GM21825 (cell line): Measurements from ENCODE around the gene YWHAQ.

Experiments
- ATAC-seq: cut with Tn5 transposase; IDR thresholded peaks from one replicate; pipeline ENCODE4 v1.9.1; 2021; ENCODE audit warnings: mild to moderate bottlenecking, moderate library complexity; ENCODE audit not compliant: unreplicated experiment

The YWHAQ gene

DNA sequence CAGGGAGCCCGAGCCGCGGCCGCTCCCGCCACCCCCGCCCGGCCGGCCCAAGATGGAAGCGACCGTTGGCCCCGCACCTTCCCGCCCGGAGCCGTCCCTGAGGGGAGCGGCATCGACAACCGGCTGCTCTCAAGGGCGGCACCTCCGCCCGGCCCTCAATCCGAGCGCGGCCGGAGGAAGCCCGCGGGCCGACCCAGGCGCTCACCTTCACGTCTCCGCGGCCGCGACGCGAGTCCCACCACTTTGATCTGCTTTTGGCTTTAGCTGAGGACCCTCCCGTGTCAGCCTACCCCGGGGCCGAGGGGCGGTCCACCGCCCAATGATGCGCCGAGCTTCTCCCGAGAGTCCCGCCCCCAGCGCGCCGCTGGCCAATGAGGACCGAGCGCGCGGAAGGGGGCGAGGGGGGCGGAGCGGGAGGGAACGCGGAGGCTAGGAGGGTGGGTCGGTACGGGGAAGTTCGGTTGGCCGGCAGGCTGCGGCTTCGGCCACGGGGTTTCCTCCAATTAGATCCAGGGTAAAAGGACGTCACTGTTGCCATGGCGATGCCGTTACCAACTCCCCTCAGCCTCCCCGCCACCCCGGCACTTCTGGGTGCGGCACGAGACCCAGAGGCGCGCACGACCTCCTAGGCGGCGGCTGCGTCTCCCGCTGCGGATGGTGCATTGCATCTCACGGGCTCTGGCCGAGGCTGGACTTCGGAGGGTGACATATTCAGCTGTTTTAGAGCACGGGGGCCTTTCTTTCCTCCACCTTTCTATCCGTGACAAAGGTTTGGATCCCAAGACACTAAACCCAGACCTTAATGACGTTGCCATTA lies at the start of gene YWHAQ:
Gene YWHAQ, minus strand, starts transcription at position 262 of the 817 bp plus-strand sequence. CDS start 545 bp downstream, outside the sequence.
- peak; percentile 90 for ATAC-seq

GRCh38 chr2:9680082-9680481 lies 49.3 kb upstream of the YWHAQ start:
- ATAC-seq: no peak

DNA sequence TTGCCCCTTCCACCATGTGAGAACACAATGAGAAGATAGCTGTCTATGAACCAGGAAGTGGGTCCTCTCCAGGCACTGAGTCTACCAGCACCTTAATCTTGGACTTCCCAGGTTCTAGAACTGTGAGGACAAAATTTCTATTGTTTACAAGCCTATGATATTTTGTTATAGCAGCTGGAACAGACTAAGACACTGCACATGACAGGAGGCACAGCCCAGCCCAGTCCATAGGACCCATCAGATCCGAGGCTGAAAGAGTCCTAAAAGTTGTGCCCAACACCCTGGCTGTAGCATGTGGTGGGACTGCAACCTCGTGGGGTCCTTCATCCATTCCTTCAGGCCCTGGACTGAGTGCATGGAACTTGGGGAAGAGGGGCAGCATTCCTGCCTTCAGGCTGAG lies 48.4 kb upstream of the YWHAQ start:
- ATAC-seq: no peak

- ATAC-seq: no peak
These were observed 47.7 kb upstream of the YWHAQ start for GRCh38 chr2:9678544-9678943.

- ATAC-seq: no peak
These were observed 44.9 kb upstream of the YWHAQ start for GRCh38 chr2:9675415-9676351.

GRCh38 chr2:9674891-9675414 lies 44.2 kb upstream of the YWHAQ start:
- ATAC-seq: no peak

DNA sequence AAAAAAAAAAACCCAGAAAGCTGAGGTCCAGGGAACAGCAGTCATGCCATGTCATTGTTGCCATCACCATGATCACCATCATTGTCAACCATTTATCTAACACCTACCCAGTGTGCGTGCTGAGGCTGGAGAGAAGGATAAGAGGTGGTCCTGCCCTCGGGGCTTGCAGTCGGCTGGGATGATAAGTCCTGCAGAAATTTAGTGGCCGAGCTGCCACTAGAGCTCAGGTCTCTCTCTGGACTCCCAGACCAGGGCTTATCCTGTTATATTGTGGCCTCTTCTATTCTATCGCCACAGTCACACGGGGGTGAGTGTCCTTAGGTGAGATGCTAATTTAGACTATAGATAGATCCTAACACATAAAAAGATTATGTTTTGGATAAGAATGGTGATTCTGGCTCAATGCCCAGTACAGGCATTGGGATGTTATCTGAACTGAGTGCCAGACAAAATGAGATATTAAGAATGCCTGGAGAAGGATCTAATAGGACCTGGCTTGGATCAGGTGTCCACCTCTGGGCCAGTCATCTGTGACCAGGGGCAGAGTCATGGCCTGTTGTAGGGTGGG lies 43.2 kb upstream of the YWHAQ start:
- no peak for ATAC-seq

- ATAC-seq: no peak
These were observed 38.0 kb upstream of the YWHAQ start for GRCh38 chr2:9668687-9669345.

DNA sequence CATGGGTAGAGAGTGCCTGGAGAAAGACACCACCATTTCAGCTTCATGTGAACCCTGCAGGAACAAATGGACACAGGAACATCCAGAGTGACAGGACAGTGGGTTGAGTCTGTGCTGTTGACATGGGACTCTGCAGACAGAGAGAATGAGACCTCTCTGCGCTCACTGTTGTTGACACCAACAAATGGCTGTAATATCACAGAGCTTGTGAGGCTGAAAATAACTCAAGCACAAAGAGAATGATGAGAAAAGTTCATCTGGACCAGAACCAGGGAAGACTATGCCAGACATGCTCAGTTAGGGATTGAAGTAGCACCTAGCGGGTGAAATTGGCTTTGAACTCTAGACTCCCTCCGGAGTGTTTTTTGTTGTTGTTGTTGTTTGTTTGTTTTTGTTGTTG lies 37.0 kb upstream of the YWHAQ start:
- ATAC-seq: no peak

GRCh38 chr2:9666306-9666705 lies 35.5 kb upstream of the YWHAQ start:
- no peak for ATAC-seq

DNA sequence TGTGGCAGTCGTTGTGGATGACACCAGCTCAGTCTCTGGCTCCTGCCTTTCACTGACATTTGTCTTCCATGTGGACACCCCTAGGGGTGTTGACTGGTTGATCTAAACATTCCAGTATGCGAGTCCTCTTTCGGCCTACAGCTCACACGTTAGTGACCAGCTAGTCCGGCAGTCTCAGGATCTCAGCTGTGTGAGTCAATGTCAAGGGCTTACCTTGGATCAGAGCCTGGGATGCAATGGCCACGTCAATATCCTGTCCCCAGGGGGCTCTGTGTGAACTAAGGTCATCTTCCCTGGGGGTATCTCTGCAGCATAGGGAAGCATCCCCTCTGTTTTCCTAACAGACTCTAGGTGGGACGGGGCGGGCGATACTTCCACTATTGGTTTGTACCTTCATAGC lies 35.1 kb upstream of the YWHAQ start:
- ATAC-seq: no peak

GRCh38 chr2:9664365-9664764 lies 33.6 kb upstream of the YWHAQ start:
- ATAC-seq: no peak

DNA sequence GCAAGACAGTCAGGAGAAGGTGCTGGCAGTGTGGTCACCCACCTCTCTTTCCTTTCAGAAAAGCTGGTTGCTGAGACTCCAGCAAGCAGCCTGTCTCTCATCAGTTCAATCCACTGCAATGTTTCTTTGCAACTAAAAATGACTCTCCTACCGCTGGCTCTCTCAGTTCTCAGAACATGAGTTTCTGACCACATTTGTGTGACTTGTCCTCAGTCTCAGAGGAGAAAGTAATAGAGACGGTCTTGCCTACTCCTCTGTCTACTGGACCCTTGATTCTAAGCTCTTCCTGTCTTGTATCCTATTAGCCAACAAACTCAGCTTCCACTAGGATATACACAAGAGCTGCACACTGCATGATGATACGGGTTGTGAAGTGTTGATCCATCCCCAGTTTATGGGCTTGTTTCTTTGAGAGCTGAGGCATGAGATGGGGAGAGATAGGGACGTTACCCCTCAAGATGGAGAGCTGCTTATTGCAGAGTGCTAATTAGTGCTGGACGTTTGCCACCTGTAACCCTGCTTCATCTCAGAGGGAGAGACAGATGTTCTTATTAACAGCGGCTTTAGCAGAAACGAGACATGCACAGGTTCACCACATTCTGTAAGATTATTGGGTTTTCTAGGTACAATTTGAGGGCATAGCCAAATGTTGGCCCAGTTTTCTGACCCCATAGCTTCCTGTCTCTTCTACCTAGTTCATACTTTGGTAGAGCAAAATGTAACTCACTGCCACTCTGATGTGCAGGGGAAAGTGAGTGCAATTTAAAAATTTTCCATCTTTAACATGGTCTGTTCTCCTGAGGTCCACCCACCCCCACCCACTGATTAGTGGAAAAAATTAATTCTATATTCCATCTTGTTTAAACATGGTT lies 32.4 kb upstream of the YWHAQ start:
- no peak for ATAC-seq

- ATAC-seq: no peak
These were observed 30.5 kb upstream of the YWHAQ start for GRCh38 chr2:9661261-9661660.

- ATAC-seq: no peak
These were observed 30.0 kb upstream of the YWHAQ start for GRCh38 chr2:9660781-9661180.

DNA sequence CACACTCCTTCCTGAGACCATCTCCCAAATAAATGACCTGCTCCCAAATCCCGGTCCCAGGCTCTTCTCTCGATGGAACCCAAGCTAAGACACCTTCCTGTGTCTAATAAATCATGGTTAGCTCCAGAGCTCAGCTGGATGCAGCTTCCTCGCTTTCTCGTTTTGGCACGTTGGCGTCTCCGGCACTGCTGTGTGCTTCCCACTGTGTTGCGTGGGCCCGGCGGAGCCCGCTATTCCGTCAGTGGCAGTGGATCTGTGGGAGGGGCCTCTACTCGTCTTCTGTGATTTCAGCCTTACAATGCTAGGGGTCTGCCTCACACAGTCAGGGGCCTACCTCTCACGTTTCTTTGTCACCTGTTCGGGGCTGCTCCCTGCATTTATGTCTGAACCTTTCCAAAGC lies 29.4 kb upstream of the YWHAQ start:
- ATAC-seq: no peak

DNA sequence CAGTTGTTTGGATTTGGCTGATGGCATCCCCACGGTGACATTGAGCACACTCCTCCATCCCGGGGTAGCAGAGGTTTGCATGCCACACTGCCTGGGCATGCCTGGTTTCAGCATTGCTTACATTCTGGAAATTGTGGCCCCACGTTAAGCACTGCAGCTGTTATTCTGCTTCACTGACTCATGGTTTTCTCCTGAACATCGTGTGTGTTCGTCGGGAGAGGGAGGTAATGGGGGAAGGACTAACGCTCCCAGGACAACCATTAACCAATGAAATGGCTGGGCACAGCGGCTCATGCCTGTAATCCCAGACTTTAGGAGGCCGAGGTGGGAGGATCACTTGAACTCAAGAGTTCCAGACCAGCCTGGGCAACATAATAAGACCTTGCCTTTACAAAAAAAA lies 28.2 kb upstream of the YWHAQ start:
- ATAC-seq: no peak

GRCh38 chr2:9657731-9658130 lies 26.9 kb upstream of the YWHAQ start:
- ATAC-seq: no peak

DNA sequence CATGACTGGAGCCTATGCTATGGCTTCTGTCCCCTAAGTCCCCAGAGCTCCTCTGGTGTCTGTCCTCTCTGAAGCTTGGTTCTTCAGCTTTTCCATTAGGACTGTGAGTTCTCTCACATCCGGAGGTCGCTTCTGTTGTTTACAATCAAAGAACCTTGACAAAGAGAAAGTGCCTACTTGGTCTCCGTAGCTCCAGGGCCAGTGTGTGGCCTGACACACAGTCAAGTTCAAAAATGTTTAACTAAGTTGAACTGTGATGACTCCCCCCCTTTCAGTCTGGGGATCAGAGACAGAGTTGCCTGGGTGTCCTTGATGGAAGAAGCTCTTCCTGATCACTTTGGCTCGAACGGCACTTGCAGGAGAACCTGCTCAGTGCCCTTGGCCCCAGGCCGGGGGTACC lies 26.3 kb upstream of the YWHAQ start:
- ATAC-seq: no peak

DNA sequence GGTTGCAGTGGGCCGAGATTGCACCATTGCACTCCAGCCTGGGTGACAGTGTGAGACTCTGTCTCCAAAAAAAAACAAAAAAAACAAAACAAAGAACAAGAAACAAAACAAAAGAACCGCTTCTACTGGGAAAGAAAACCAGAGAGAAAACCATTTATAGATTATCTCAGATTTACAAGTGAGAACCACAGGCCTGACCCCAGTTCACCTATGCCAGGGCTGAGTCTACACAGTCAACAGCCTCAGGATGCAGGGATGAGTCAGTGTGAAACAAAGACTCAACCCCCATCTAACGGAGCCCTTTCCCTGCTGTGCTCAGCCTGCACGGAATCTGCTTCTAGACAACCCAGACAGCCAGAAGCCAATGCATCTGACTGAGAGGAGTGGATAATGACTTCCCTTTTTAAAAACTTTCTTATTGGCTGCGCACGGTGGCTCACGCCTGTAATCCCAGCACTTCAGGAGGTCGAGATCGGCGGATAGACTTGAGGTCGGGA lies 25.5 kb upstream of the YWHAQ start:
- peak; percentile 79 for ATAC-seq
